GM10248 (cell line): ENCODE data around the gene HMG20A.

Experiments used
- CTCF ChIA-PET: fragments of 300-600 bp; sonication (Branson Sonifier 250); formaldehyde crosslinking; extraction: SDS; loops from one replicate; lab custom pipeline; 2021; ENCODE audit warnings: antibody characterized with exemption; lab: Yijun Ruan, JAX
- POLR2A ChIA-PET: fragments of 350-650 bp; sonication (Branson Sonifier 250); formaldehyde crosslinking; extraction: SDS; loops from one replicate; lab custom pipeline; 2020; ENCODE audit warnings: antibody characterized with exemption; lab: Yijun Ruan, JAX
- DNase-seq: peaks from one replicate; pipeline ENCODE4 v3.0.0; 2012; ENCODE audit errors: extremely low spot score
- TF ChIP-seq, protein P1 (sequence below): IDR thresholded peaks from 2 replicates; pipeline ENCODE4 v1.5.1; 2012; ENCODE audit warnings: mild to moderate bottlenecking, low read depth; ENCODE audit errors: extremely low read depth, missing control alignments, control extremely low read depth

HMG20A gene

DNA sequence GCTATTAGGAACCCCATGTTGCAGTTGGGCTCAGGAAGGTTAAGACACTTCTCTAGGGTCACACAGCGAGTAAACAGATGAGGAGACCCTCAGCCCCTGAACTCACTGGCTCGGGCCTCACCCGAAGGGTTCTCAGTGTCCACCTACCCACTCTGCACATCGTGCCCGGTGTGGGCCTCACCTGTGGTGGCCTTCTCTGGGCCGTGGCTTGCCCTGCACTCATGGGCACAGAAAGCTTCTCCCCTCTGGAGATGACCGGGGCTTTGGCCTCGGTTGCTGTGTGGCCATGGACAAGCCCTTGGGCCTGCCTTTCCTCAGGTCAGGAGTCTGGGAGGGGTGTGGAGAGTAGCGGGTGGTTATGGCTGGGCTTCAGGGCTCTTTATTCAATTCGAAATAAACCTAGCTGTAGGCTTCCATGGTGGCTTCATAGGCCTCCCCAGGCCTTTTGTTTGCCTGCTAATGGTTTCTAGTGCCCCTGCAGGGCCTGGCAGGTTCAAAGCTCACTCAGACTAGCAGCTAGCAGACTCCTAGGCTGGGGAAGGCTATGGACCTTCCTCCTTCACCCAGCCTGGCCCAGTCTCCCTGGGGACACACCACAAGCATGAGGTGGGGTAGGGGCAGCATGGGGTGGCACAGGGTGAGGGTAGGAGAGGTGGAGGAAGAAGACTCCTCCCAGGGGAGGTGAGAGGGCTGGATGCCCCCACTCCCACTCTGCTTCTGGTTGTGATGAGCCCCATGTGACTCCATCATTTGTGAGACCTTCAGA, 108.9 kb downstream of the HMG20A start:
- TF ChIP-seq, protein P1, sequence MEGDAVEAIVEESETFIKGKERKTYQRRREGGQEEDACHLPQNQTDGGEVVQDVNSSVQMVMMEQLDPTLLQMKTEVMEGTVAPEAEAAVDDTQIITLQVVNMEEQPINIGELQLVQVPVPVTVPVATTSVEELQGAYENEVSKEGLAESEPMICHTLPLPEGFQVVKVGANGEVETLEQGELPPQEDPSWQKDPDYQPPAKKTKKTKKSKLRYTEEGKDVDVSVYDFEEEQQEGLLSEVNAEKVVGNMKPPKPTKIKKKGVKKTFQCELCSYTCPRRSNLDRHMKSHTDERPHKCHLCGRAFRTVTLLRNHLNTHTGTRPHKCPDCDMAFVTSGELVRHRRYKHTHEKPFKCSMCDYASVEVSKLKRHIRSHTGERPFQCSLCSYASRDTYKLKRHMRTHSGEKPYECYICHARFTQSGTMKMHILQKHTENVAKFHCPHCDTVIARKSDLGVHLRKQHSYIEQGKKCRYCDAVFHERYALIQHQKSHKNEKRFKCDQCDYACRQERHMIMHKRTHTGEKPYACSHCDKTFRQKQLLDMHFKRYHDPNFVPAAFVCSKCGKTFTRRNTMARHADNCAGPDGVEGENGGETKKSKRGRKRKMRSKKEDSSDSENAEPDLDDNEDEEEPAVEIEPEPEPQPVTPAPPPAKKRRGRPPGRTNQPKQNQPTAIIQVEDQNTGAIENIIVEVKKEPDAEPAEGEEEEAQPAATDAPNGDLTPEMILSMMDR, result no peak
- POLR2A ChIA-PET, result no interaction called here
- CTCF ChIA-PET, result interaction anchor here (1.2 to 3.1 kb wide), 3 partner anchors 13 to 343 kb away, joined by 3 to 25 read pairs (median 5); no protein-coding TSS in a partner anchor
- no peak for DNase-seq

DNA sequence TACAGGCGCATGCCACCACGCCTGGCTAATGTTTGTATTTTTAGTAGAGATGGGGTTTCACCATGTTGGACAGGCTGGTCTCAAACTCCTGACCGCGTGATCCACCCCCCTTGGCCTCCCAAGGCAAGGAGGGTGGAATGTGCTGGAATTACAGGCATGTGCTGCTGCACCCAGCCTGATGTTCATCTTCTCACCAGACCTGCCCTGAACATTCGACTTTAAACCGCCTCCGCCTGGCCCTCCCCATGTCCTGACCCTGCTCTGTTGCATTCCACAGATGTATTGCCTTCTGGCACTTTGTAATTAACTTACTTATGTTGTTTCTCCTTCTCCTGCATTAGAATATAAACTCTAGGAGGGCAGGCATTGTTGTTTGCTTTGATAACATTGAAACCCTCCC, 109.9 kb downstream of the HMG20A start:
- DNase-seq, result no peak
- ChIA-PET POLR2A (no interaction called here), CTCF (interaction anchor here (3.1 kb wide), 1 partner anchor 12 kb away, joined by 25 read pairs; no protein-coding TSS in a partner anchor)
- TF ChIP-seq, protein P1, result no peak

DNA sequence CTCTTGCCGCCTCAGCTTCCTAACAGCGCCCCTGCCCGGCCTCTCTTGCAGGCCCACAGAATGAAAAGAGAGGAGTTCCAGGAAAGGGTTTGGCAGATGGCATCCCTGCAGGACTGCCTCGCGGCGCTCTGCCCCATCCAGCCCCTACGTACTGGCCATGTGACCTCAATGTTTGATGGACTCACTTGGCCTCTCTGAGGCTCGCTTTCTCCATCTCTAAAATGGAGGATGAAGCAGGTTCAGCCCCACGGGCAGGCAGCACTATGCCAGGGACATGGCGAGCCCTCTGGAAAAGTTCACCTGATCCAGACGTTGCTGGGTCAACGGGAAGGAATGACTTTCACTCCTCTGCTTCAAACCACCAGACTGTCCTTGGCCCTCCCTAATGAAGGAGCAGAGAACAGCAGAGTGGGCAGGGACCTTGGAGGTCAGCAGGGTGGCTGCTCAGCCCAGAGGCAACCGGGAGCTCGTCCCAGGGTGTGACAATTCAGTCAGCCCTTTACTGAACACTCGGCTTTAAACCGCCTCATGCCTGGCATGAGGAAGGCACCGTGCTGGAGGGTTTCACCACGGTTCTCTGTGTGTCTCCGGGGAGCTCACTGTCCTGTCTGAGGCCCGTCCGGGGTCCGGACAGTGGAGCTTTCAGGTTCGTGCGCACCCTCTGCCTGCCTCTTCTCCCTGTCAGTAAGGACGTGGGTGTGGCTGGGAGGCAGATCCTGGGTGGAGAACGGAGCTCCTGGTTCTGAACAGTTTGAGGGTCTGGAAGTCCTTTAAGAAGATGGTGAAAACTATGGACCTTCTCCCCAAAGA, 110.7 kb downstream of the HMG20A start:
- TF ChIP-seq, protein P1, result no peak
- no peak for DNase-seq
- CTCF ChIA-PET, result interaction anchor here (0.9 to 3.3 kb wide), 8 partner anchors 10 to 421 kb away, joined by 3 to 28 read pairs (median 4); no protein-coding TSS in a partner anchor
- POLR2A ChIA-PET, result no interaction called here

DNA sequence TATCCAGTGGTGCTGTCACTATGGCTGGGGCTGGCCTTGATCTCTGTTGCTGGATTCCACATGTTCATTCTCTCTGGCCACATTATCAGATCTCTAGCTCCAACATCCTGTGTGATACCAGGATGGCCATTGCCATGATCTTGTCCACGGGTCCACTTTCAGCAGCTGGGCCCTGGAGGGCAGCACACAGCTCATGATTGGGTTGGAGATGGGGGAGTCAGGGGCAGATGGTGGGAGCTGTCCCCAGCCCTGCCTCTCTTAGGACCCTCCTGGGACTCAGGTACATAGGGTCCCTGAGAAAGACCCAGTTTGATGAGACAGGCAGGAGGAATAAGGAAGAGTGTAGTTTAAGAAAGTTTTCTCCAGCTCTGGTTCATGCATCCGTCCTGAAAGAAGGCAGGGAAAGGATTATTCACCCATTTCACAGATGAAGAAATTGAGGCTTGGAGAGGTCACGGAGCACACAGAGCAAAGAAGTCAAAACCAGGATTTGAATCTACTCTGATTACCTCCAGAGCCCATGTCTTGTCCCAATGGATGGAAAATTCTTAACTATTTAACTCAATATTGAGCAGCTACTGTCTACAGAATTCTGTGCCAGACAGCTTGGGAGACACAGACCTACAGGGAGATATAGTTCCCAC, 111.5 kb downstream of the HMG20A start:
- CTCF ChIA-PET, result interaction anchor here (0.9 to 3.3 kb wide), 9 partner anchors 9 to 422 kb away, joined by 3 to 28 read pairs (median 3); no protein-coding TSS in a partner anchor
- DNase-seq, result no peak
- TF ChIP-seq, protein P1, result no peak
- POLR2A ChIA-PET, result no interaction called here

DNA sequence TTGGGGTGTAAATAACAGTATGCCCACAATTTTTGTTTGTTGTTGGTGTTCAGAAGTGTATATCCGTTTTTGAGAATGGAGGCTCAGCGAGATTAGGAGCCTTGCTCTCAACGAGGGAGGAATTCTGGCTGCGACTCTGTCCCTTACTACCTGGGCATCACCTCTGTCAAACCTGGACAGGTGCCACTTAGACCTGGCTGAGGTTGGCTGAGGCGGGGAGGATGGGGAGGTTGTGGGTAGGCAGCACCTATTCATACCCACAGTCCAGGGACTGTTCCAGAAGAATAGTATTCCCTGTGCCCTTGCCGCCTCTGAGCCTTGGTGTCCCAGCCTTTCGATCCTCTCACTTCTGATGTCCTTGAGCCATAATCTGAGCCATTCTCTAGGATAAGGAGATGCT, 112.2 kb downstream of the HMG20A start:
- TF ChIP-seq, protein P1, result no peak
- ChIA-PET POLR2A (no interaction called here), CTCF (interaction anchor here (1.0 to 3.3 kb wide), 6 partner anchors 9 to 423 kb away, joined by 3 to 28 read pairs (median 4); no protein-coding TSS in a partner anchor)
- DNase-seq, result no peak
